Esophagus squamous epithelium (tissue), 4 donors: ENCODE data around the gene DHX32.

Experiments
- POLR2A ChIP-seq, 4 donors: fragments of 450-650 bp; IDR thresholded peaks; one replicate each; pipeline ENCODE4 v1.6.1; 2017; ENCODE audit warnings: antibody characterized with exemption in 4 of 4, mild to moderate bottlenecking in 4 of 4, moderate library complexity in 3 of 4
- TF ChIP-seq, protein P1 (sequence below), 6 experiments: fragments of 450-650 bp in 4 of 6; fragments of 200-600 bp in 2 of 6; sonication (generic) in 2 of 6; IDR thresholded peaks; one replicate each; pipeline ENCODE4 v1.5.1; 2016 to 2019; ENCODE audit warnings: antibody characterized with exemption in 6 of 6, mild to moderate bottlenecking in 4 of 6, moderate library complexity in 4 of 6

DNA sequence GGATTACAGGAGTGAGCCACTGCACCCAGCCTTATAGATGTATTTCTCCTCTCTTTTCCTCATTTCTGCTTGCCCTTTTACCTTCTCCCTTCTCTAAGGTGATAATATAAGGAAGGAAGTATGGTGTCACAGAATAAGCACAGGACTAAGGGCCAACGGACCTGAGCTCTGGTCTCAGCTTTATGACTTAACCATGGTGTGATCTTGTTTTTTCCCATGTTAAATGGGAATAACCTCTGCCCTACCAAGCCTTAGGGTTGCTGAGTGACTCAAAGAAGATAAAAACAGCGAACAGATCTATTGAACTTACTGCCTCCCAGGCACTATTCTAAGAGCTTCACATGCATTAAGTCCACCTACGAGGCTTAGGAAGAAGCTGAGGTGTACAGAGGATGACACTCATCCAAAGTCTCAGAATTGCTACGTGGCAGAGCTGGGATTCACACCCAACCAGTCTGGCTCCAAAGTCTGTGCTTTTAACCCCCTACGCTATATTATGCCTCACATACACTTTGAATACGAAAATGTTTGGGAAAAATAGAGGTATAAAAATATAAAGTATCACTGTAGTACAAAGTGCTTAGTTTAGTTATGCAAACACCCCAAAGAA, 63.6 kb downstream of the DHX32 start:
- no peak for TF ChIP-seq POLR2A (IDR thresholded peaks at IDR 0.05)
- TF ChIP-seq, protein P1, sequence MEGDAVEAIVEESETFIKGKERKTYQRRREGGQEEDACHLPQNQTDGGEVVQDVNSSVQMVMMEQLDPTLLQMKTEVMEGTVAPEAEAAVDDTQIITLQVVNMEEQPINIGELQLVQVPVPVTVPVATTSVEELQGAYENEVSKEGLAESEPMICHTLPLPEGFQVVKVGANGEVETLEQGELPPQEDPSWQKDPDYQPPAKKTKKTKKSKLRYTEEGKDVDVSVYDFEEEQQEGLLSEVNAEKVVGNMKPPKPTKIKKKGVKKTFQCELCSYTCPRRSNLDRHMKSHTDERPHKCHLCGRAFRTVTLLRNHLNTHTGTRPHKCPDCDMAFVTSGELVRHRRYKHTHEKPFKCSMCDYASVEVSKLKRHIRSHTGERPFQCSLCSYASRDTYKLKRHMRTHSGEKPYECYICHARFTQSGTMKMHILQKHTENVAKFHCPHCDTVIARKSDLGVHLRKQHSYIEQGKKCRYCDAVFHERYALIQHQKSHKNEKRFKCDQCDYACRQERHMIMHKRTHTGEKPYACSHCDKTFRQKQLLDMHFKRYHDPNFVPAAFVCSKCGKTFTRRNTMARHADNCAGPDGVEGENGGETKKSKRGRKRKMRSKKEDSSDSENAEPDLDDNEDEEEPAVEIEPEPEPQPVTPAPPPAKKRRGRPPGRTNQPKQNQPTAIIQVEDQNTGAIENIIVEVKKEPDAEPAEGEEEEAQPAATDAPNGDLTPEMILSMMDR (IDR thresholded peaks at IDR 0.05), result no peak
